ENCODE data around the gene MOB3A.

The MOB3A gene

GRCh38 chr19:2083174-2083854 lies 12.8 kb downstream of the MOB3A start:
- peak overlapping the region; percentile 69 for H3K4me3 ChIP-seq (ENCODE audit: low read depth, low read length)
- DNase-seq (ENCODE audit: low read depth) = peak; percentile 37
- TF ChIP-seq MYC (IDR thresholded peaks at IDR 0.05; ENCODE audit: low read depth, low read length) (0 out of 2 replicates have a peak, but pooled peaks have one; percentile 24), POLR2A (IDR thresholded peaks at IDR 0.05; ENCODE audit: extremely low read depth, insufficient read length) (no peak), CTCF (IDR thresholded peaks at IDR 0.05; ENCODE audit: low read depth, low read length) (no peak)
- TF ChIP-seq, protein P1, sequence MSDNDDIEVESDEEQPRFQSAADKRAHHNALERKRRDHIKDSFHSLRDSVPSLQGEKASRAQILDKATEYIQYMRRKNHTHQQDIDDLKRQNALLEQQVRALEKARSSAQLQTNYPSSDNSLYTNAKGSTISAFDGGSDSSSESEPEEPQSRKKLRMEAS (IDR thresholded peaks at IDR 0.05; ENCODE audit: low read depth, low read length) = no peak

DNA sequence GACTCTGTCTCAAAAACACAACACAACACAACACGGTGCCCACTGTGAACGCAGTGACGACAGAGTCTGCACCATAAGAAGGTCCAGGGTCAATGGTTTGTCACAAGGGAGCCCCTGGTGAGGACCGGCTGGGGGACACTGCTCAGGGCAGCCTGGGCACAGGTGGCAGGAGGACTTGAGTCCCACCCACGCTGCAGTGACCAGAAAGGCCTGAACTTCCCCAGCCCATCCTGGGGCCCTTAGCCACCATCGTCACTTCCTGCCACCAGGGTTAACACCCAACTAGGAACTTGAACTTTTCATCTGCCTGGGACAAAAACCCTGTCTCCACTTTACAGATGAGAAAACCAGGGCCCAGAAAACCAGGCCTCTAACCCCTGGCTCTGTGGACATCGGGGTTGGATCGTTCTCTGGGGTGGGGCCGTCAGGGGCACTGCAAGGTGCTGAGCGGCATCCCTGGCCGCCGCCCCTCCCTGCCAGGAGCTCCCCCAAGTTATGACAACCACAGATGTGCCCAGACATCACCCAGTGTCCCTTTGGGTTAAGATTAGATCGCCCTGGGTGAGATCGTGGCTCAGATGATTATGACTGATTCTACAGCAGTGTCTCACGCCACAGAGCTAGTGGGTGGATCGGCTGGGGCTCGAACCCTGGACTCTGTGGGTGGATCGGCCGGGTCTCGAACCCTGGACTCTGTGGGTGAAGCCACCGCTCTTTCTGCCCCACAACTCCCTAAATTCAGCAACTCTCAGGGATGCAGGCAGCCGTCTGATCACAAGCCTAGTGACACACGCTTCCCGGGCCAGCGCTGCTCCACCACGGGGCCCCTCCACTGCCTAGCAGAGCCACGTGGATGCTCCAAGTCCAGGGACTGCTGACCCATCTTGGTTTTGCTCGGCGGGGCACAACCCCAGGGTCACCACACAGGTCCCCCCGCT lies 14.0 kb downstream of the MOB3A start:
- no peak for TF ChIP-seq MYC (IDR thresholded peaks at IDR 0.05; ENCODE audit: low read depth, low read length)
- TF ChIP-seq POLR2A (IDR thresholded peaks at IDR 0.05; ENCODE audit: extremely low read depth, insufficient read length) = no peak
- TF ChIP-seq CTCF (IDR thresholded peaks at IDR 0.05; ENCODE audit: low read depth, low read length) = no peak
- DNase-seq (ENCODE audit: low read depth) = peak; percentile 59
- H3K4me3 ChIP-seq (ENCODE audit: low read depth, low read length) = peak overlapping the region; percentile 69

DNA sequence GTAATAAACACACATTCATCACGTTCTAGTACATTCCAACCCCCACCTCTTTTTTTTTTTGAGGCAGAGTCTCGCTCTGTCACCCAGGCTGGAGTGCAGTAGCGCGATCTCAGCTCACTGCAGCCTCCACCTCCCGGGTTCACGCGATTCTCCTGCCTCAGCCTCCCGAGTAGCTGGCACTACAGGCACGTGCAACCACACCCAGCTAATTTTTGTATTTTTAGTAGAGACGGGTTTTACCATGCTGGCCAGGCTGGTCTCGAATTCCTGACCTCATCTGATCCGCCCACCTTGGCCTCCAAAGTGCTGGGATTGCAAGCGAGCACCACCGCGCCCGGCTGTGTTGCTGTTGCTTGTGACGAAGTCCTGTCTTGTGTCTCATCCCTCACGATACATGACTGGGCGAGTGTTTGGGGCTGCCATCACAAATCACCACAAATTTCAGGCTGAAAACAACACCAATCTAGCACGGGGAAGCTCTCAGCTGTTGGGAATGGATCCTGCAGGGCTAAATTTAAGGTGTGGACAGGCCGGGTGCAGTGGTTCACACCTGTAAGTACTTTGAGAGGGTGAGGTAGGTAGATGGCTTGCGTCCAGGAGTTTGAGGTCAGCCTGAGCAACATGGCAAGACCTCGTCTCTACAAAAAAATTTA lies 15.7 kb downstream of the MOB3A start:
- no peak for DNase-seq (ENCODE audit: low read depth)
- TF ChIP-seq MYC (IDR thresholded peaks at IDR 0.05; ENCODE audit: low read depth, low read length) = no peak
- TF ChIP-seq, protein P1 (IDR thresholded peaks at IDR 0.05; ENCODE audit: low read depth, low read length) = no peak
- TF ChIP-seq CTCF (IDR thresholded peaks at IDR 0.05; ENCODE audit: low read depth, low read length) = no peak
- TF ChIP-seq POLR2A (IDR thresholded peaks at IDR 0.05; ENCODE audit: extremely low read depth, insufficient read length) = no peak
- no peak overlapping the region for H3K4me3 ChIP-seq (ENCODE audit: low read depth, low read length)

- no peak for TF ChIP-seq MYC (IDR thresholded peaks at IDR 0.05; ENCODE audit: low read depth, low read length)
- TF ChIP-seq, protein P1 (IDR thresholded peaks at IDR 0.05; ENCODE audit: low read depth, low read length) = no peak
- DNase-seq (ENCODE audit: low read depth) = no peak
- H3K4me3 ChIP-seq (ENCODE audit: low read depth, low read length) = no peak overlapping the region
Observed at GRCh38 chr19:2079865-2080301, 16.2 kb downstream of the MOB3A start.

- H3K4me3 ChIP-seq (ENCODE audit: low read depth, low read length) = no peak overlapping the region
- DNase-seq (ENCODE audit: low read depth) = no peak
- TF ChIP-seq POLR2A (IDR thresholded peaks at IDR 0.05; ENCODE audit: extremely low read depth, insufficient read length) (no peak), MYC (IDR thresholded peaks at IDR 0.05; ENCODE audit: low read depth, low read length) (no peak), CTCF (IDR thresholded peaks at IDR 0.05; ENCODE audit: low read depth, low read length) (no peak)
- TF ChIP-seq, protein P1 (IDR thresholded peaks at IDR 0.05; ENCODE audit: low read depth, low read length) = no peak
Observed at GRCh38 chr19:2079076-2079864, 16.9 kb downstream of the MOB3A start.

Data from NB4 (cell line).